Activated CD4-positive, alpha-beta T cell treated with anti-CD3 and anti-CD28 coated beads for 4 hours (primary cell): ENCODE data around the gene IL36B.

Source experiments
- DNase-seq, 2 donors: peaks; one replicate each; pipeline ENCODE4 v3.0.0-alpha.2; 2020

The IL36B gene

DNA sequence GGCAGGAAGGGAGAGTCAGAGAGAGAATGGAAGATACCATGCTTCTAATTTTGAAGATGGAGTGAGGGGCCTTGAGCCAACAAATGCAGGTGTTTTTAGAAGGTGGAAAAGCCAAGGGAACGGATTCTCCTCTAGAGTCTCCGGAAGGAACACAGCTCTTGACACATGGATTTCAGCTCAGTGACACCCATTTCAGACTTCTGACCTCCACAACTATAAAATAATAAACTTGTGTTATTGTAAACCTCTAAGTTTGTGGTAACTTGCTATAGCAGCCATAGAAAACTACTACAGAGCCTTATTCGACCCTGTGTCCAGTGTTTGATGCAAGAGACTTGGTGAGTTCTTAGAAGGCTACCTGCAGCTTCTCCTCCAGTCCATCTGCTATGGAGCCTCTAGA, 22.9 kb upstream of the IL36B start:
- DNase-seq = no peak

DNA sequence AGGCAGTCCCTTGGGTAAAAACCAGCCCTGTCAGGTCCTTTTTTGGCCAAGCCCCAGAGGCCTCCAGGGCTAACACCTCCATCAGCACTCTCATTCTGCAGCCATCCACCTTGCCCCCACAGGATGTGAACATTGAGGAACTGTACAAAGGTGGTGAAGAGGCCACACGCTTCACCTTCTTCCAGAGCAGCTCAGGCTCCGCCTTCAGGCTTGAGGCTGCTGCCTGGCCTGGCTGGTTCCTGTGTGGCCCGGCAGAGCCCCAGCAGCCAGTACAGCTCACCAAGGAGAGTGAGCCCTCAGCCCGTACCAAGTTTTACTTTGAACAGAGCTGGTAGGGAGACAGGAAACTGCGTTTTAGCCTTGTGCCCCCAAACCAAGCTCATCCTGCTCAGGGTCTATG, 22.4 kb upstream of the IL36B start:
- DNase-seq = no peak

DNA sequence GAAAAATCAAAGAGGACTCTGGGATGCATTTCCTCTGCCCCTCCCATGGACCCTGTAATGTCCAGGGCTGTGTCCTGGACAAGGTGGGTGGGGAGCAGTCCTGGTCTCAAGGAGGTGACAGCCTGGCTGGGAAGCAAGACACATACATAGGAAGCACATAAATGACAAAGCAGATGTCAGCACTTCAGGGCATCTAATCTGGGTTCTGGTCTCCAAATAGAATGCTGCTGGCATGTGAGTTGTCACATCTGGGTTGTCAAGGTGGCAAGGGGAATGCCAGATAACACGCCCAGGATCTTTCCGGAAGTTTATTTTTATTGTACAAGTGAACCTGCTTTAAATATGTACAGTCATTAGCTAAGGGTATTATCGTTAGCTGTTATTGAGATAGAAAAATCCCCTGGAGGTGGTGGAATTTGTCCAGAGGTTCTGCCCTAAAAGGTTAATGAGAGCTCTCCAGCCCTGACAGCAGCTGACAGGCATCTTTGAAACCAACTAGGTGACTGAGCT, 20.7 kb upstream of the IL36B start:
- DNase-seq = no peak

DNA sequence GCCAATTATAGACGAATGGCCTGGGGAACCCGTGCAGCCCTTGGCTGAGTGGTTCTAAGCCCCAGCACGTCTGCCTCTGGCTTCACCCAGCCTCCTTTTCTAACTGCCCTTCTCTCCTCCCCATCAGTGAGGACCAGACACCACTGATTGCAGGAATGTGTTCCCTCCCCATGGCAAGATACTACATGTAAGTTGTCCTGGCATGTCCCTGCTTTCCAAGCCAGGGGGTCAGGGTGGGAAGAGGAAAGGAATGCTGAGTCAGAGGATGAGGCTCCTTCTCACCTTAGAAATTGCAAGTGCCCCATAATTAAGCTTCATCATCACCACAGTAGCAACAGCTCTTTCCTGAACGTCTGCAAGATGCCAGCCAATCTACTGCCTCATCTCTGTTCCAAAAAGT, 19.9 kb upstream of the IL36B start:
- no peak for DNase-seq

DNA sequence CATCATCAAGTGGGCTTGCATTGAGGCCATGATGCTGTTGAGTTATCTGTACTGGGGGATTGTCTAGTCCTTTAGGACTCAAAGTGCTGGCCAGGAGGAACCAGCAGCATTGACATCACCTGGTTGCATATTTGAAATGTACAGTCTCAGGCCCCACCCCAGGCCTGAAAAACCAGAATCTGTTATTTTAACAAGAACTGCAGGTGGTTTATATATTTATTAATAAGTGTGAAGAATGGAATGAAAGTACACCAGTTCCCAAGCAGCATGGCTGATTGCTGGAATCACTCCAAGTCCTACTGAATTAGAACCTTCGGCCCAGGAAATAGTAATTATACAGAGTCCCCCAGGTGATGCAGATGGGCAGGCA, 17.9 kb upstream of the IL36B start:
- no peak for DNase-seq

DNA sequence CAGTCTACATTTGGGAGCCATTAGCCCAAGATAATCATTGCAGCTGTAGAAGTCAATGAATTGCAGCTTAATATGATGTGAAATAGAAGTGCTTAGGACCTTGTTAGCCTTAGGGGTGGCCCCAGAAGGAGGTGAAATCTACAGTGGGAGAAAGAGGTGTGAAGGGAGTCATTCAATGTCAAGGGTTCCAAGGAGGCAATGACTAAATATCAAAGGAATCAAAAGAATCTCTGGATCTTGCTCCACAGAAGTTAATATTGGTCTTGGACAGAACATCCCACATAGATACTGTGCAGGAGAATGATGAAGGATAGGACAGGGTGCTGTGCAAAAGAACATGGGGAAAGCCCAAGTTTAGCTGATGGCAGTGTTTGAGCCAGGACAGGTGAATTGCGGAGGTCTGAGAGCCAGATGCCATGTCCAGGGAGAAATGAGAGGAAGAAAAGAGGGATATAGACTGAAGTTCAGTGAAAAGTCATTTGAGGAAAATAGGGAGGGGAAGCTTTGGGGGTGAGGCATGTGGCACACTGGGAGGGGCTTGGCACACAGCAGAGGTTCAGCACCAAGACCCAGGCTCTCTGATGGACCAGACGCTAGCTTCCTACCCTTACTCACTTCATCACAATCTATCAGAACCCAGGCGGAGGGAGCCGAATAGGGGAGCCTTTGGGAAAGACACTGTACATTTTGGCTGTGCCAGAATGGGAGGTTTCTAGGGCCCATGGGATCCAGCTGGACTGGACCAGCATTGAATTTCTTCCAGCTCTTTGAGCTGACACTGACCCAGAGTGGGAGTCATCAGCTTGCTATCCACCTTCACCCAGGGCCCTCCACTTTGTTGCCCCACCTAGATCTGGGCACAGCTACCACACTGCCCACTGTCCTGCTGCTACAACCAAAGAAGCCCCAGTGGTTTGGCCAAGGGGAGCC, 17.3 kb upstream of the IL36B start:
- no peak for DNase-seq

DNA sequence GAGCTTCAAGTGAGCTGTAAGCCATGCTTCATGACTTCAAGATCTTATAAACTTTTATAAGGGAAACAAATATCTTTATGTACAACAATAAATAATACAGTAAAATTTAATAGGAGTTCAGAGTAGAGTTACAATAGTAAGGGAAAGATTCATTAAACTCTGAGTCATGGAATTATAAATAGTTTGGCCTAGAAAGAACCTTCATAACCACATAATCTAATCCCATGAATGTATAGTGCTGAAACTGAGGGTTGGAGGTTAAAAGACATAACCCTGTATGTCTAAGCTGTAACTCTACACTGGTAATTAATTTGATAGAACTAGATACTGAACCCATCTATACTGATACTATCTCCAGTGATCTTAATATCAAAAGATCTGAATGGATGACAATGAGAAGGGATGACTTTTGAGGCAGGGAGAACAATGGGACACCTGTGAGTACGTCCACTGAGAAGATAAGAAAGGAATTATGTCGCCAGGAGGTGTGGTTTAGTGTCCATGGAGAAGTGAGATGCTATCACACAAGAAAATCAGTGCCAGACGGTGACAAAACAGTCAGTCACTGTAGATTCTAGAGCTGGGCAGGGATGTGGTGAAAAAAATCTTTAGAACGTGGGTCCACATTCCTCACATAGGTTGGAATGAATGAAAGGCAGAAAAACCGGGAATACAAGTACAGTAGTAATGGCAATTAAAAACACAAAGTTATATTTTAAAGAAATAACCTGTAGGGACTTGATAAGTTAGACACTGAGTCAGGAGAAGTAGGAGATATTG, 16.2 kb upstream of the IL36B start:
- DNase-seq = no peak

DNA sequence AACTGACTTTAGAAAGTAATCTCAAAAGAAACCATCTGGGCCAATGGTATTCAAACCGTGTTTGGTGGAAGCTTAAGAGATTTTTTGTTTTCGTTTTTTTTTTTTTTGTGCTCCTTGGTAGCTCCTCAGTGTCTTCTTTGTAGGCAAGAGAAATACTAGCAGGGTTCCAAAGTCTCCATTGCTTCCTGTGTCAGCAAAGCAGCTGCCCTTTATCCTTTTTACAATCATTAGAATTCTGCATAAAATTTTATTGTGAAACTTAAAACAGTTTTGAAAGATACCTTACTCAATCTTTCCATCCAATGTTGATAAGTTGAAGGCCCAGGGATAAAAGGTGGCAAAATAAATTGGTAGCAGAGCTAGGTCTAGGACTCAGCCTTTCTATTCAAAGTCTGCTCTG, 15.6 kb upstream of the IL36B start:
- DNase-seq = no peak

DNA sequence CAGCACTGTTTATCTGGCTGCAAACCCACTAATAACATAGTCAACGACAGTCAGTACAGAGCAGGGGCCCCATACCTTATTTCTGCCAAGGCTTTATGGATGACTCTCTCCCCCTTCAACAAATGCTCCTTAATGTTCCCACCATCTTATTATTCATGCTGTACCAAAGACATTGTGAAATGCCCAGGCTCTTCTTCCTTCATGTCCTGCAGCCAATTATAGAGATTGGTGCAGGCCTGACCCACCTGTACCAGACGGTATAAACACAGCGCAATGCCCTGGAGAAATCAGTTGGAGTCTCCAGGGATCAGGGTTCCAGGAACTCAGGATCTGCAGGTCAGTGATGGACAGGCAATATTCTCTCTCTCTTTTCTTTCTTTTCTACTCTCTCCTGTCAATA, 15.0 kb upstream of the IL36B start, which contains the start of gene IL1F10:
Gene IL1F10 (plus strand): TSS at position 290 of the 400 bp plus-strand sequence. CDS start 4,769 bp downstream, outside the sequence.
- DNase-seq = no peak

DNA sequence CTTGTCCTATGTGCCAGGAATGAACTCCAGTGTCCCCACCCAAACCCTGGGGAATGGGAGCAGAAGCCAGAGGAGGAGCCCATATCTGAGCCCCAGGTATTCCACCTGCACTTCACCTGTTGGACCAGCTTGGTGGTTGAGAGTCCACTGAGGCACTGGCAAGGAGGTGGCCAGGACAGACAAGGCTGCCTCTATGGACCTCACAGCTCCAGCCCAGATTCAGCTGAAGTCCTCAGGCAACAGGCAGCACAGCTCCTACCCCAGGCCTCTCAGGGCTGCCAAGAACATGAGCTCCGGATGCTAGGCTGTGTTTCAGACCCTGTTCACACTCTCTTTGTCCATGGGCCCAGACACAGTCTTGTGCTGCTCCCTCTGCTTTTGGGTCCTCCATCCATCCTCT, 12.2 kb upstream of the IL36B start:
- no peak for DNase-seq

DNA sequence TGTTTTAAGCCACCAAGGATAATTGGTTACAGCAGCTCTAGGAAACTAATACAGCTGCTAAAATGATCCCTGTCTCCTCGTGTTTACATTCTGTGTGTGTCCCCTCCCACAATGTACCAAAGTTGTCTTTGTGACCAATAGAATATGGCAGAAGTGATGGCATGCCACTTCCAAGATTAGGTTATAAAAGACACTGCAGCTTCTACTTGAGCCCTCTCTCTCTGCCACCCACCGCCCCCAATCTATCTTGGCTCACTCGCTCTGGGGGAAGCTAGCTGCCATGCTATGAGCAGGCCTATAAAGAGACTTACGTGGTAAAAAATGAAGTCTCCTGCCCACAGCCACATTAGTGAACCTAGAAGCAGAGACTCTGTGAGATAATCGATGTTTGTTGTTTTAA, 11.6 kb upstream of the IL36B start:
- DNase-seq = no peak

DNA sequence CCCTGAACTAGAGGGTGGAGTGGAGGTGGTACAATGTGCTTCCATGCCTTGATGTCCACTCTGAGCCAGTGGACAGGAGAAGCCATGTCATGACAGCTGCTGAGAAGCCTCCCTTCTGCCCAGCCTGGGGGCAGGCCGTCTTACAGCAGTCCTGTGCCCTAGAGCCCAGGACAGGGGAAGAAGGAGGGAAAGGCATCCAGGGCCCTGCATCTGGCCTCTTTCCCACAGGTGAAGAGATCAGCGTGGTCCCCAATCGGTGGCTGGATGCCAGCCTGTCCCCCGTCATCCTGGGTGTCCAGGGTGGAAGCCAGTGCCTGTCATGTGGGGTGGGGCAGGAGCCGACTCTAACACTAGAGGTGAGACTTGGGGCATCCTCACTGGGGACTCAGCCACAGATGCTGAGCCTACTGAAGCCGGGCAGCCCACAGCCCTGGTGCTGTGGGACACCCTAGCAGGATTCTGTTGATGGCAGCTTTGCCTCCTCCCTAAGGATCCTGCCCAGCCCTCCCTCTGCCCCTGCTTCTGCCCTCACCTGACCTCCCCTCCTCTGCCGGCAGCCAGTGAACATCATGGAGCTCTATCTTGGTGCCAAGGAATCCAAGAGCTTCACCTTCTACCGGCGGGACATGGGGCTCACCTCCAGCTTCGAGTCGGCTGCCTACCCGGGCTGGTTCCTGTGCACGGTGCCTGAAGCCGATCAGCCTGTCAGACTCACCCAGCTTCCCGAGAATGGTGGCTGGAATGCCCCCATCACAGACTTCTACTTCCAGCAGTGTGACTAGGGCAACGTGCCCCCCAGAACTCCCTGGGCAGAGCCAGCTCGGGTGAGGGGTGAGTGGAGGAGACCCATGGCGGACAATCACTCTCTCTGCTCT, 9.5 kb upstream of the IL36B start:
- DNase-seq = no peak

DNA sequence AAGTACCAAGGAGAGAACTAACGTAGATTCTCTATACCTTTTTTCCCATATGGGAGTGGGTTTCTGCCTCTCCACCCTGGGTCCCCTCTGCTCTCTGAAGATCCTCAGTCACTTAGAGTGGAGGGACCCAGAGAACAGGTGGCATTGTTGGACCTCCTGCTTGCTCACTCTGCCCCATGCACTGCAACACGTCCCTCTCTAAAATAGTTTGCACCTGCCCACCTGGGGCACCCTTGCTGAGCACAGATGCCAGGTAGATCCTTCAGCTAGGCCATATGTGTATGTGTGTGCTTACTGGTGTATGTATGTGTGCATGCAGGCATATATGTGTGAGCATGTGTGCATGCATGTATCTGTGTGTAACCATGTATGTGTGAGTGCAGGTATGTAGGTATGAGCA, 8.6 kb upstream of the IL36B start:
- DNase-seq = no peak

DNA sequence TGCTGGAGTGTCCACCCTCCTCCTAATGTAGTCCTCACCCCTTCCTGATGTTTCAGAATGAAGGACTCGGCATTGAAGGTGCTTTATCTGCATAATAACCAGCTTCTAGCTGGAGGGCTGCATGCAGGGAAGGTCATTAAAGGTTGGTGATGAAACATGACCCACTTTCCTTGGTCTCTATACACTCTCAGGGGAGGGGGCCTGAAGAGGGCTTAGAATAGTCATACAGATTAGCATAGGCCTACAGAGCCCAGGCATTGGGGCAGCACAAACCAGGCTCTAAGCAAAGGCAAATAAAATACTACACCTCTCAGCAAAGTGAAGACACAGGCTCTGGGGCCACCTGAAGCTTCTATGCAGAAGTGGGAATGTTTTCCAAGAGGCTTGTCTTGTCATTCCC, 8.1 kb upstream of the IL36B start:
- no peak for DNase-seq

DNA sequence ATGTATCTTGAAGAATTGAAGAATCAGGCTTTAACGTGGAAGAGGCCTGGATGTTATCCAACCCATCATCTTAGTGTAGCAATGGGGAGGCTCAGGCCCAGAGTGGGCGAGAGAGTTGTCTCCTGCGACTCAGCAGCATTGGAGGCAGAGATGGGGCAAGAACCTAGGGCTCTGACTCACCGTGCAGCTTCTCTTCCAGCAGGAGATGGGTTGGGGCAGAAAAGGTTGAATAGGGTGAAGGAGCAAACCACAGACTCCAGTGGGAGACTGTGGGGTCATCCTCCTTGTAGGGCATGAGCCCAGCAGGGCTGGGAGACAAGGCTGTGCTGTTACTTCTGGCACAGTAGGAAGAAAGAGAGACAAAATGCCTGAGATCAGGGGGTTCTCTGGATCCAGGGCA, 7.7 kb upstream of the IL36B start:
- no peak for DNase-seq

DNA sequence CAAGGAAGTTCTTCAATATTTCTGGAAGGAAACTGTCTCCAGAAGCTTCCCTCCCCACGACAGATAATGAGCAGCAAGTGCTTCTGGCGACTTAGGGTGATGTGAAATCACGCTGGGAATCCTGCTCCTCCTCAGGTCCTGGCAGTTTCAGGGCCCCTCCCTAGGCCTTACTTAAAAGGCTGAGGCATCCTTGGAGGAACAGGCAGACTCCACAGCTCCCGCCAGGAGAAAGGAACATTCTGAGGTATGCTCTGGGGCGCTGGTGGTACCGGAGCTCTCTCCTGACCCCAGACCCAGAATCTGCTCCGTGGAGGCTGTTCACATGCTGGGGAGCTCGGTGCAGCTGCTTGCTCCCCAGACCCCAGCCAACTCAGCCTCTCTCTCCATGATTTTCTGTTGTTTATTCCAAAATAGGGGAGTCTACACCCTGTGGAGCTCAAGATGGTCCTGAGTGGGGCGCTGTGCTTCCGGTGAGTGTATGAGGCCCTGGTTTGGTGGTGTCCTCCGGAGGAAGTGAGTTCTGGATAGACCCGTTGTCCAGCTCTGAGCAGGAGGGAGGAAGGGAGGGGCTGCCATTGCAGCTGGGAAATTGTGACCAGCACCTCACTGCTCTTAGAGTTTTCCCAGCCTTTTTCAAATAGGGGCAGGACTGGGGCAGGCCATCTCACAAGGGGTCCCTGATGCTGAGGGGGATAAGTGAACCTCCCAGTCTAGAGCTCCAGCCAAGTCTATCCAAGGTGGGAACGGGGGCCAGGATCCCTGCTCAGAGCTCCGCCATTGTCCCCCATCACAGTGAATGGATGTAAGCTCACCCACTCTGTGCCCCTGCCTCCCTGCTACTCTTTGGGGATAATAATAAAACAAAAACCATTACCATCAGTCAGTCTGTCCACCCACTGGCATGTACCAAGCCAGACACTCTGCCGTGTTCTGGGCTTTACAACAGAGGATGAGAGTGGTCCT, 6.6 kb upstream of the IL36B start, which contains the start of gene IL36RN:
Gene IL36RN (plus strand): TSS at position 201 of the 963 bp plus-strand sequence. CDS start 241 bp downstream, at position 442.
- DNase-seq = no peak

DNA sequence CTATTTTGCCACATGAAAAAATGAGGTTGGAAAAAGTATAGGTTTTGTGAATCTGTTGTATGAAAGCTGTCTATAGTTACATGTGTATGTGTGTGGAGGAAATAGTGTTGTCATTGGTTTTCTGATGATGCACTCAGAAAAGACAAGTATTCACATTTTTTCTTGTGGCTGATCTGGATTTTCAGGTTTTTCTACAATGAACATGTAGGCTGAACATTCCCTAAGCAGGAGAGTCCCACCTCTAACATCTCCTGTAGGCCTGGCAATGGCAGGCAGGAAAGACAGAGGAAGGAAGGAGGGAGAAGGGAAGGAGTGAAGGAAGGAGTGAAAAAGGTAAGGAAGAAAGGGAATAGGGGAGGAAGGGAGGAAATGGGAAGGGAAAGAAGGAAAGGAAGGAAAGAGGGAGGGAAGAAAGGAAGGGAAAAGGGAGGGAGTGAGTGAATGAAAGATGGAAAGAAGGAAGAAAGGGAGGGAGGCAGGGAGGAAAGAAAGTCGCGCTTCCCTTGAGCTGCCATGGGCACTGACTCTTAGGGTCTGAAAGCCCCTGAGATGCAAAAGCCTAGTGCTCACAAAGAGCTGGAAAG, 5.8 kb upstream of the IL36B start:
- no peak for DNase-seq

DNA sequence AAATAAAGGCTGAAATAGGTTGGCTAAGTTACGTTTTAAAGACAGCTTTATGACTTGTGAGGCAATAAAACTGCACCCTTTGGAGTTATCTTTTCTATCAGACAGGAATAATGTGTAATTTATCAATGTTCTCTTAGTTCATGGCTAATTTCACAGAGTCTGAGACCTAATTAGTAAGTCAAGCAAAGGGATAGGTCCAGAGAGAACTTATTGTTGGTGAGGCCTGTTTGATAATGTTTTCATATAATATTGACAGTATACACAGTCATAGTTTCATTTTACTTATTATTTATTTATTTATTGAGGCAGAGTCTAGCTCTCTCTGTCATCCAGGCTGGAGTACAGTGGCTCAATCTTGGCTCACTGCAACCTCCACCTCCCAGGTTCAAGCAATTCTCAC, 4.5 kb upstream of the IL36B start:
- DNase-seq = no peak

DNA sequence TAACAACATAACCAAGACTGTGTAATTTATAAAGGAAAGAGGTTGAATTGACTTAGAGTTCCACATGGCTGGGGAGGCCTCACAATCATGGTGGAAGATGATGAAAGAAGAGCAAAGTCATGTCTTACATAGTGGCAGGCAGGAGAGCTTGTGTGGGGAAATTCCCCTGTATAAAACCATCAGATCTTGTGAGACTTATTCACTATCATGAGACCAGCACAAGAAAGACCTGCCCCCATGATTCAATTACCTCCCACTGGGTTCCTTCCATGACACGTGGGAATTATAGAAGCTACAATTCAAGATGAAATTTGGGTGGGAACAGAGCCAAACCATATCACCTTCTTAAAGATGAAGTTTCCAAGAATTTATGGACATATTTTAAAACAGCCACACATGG, 3.9 kb upstream of the IL36B start:
- no peak for DNase-seq

DNA sequence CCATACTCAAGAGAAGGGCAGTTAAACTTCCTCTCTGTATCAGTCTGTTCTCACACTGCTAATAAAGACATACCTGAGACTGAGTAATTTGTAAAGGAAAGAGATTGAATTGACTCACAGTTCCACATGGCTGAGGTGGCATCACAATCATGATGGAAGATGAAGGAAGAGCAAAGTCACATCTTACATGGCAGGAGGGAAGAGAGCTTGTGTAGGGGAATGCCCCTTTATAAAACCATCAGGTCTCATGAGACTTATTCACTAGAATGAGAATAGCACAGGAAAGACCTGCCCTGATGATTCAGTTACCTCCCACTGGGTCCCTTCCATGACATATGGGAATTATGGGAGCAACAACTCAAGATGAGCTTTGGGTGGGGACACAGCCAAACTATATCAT, 1.4 kb upstream of the IL36B start:
- DNase-seq = no peak

DNA sequence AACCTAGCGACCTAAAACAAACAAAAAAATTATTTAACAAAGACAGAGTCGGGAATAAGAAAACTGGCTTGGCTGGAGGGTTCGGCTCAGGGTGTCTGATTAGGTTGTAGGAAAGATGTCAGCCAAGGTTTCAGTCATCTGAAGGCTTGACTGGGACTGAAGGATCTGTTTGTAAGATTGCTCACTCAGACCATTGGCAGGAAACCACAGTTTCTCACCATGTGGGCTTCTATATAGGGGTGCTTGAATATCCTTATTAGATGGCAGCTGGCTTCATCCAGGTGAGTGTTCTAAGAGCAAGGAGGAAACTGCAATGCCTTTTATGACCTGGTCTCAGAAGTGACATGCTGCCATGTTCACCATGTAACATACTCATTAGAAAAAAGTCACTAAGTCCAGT, 999 bp upstream of the IL36B start:
- DNase-seq = no peak
